GM19043 (cell line): ENCODE data around the gene RBM34.
"Not testable (repeated sequence)": the region's sequence is repeated elsewhere in the genome, so short reads cannot be mapped to it uniquely, and the experiment has no call there.

Experiments used
- ATAC-seq: cut with Tn5 transposase; IDR thresholded peaks from one replicate; pipeline ENCODE4 v1.9.1; 2021; ENCODE audit warnings: low read depth; ENCODE audit not compliant: unreplicated experiment

Gene RBM34

DNA sequence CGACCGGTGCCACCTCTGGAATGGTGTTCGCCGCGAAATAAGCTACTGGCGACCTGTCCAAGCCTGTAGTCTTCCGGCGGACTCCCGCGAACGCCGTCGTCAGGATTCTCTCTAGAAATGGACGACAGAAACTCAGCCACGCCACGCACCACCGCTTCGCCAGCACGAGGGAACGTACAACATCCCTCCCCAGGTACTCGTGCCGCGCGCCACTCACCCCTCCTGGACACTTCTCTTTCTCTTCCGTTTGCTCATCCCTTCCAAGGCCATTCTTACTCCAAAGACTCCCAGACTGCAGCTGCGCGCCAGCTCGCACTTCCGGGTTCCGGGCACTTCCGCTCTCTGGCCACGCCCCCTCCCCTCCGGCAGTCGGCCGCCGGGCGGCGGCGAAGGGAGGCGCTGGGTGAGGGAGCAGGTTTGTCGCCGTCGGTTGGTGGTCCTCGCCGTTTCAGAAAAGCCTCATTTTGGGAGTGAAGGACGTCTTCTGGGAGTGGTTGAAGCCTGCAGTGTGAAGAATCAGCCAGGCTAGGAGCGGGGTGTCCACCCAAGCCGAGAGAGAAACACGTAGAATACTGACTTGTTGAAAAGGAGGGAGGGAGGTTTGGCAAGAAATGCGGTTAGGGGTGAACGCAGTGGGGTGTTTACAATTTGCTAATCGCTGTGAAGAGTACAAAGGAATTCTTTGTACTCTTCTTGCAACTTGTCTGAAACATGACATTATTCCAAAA lies at the start of gene RBM34:
Gene RBM34, minus strand, starts transcription at position 294 of the 728 bp plus-strand sequence. Its CDS starts 24 bp downstream, at position 270.
- peak; percentile 93 for ATAC-seq

GRCh38 chr1:235207209-235207565 lies 46.1 kb upstream of the RBM34 start:
- no peak for ATAC-seq

GRCh38 chr1:235206533-235207208 lies 45.6 kb upstream of the RBM34 start:
- no peak for ATAC-seq

DNA sequence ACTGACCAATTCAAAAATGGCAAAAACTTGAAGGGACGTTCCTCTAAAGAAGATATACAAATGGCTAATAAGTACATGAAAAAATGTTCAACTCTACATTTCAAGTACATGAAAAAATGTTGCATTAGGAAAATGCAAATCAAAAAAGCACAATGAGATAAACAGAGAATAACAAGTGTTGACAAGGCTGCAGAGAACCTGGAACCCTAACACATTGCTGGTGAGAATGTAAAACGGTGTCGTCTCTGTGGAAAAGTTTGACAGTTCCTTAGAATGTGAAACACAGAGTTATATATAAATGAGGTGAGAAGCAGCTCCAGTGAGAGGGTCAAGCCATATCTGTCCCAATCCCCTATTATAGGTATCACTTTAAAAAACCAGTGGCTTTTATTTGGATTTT lies 44.6 kb upstream of the RBM34 start:
- ATAC-seq, result no peak

DNA sequence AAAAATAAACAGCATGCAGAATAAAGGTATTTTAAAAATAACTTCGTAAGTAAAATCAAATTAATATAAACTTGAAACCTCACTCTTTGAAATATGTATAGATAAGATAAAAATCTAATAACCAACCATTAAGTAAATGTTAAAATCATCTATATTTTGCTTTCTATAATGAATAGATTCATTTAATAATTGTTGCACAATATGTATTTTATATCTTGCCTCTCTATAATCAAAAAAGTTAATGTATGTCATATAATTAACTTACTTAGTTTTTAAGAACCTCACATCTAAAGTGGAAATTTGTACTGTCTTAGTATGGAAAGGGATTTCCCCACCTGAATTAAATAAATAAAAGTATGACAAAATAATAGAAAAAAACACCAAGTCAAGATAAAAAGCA lies 42.4 kb upstream of the RBM34 start:
- ATAC-seq, result no peak

DNA sequence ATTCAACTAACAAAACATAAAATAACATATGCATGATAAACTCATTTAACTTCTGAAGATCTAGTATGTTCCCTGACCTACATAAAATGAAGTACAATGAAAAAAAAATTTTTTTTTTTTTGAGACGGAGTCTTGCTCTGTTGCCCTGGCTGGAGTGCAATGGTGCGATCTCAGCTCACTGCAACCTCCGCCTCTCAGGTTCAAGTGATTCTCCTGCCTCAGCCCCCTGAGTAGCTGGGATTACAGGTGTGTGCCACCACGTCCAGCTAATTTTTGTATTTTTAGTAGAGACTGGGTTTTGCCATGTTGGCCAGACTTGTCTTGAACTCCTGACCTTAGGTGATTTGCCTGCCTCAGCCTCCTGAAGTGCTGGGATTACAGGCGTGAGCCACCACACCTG lies 41.4 kb upstream of the RBM34 start:
- not testable (repeated sequence) for ATAC-seq

- ATAC-seq, result no peak
Measured at GRCh38 chr1:235199441-235199840, 38.4 kb upstream of the RBM34 start.

GRCh38 chr1:235190431-235190830 lies 29.4 kb upstream of the RBM34 start:
- no peak for ATAC-seq

DNA sequence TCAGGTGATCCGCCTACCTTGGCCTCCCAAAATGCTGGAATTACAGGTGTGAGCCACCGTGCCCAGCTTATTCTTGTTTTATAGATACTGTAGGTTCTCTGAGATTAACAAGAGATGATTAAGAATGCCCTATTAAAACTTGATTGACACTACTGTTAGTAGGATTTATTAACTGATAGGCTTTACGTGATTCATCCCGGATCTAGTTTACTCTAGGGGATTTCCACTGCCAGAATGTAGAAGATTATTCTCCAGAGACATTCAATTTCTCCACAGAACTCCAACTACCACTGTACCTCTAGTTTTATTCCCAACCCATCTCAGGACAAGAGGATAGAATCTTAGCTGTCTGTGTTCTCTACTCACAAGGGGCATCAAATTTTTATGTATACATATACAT lies 26.3 kb upstream of the RBM34 start:
- ATAC-seq, result no peak

DNA sequence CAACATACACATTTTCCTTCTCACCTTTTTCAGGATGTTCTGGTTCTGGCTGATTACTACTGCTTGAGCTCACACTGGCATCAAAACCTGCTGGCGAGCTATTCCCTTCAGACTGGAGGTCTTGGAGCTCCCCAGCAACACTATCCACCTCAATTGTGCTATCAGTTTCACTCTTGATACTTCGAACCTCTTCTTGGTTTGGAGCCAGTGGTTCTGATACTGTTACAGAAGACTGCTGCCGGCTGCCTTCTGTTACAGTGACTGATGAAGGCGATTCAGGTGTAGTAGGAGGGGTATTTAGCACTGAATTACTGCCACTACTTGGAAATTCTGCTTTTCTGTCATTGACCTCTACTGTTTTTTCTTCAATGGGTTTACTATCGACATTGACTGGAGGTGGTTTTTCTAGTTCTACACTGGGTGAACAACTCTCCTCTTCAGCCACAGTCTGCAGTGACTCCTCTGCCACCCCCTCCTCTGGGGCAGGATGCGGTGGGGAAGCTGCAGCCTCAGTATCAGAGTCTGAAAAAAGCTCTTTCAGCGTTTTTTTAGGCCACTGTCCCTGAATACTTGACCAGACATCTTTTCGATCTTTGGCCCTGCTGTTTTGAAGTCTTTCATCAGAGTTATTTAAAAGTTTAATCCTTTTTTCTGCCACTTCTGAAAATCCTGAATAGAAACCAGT lies 20.7 kb upstream of the RBM34 start:
- ATAC-seq, result no peak

DNA sequence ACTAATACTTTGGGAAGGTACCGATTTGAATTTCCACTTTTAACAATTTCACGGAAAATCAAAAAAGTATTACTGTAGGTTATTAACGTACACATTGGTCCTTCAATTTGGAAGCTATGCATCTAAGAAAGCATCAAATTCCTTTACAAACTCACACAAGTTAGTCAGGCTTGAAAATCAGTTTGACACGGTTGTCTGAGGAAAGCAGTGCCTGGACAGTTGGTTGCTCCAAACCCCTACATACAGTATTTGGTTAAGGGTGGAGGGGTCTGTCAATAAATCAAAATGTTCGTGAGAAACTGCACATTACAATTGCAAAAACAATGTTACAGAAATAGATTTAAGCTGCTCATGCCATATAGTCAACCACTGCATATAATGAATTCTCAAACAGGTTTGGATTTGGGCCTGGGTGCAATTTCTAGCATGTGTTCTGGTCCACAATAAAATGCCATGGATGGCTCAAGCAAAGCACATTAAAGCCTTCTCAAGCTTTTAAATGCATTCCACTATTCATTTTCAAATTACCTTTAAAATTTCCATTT lies 19.9 kb upstream of the RBM34 start:
- no peak for ATAC-seq

DNA sequence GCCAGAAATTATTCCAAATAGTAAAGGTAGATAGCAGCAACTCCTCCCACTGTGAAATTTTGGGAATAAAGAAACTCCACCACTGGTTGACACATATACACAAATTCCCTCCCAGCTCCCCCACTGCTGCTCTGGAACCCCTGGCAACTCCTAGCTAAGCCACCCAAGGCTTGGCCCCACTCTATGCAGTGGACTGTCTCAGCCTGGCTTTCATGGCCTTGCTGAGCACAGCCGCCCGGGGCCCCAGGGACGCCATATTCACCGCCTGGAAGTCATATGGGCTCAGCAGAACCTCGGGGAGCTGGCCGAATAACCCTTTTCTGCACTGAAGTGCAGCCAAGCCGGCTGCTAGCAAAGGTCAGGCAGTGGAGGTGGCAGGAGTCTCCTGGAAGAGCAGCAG lies 15.4 kb upstream of the RBM34 start:
- ATAC-seq, result no peak

DNA sequence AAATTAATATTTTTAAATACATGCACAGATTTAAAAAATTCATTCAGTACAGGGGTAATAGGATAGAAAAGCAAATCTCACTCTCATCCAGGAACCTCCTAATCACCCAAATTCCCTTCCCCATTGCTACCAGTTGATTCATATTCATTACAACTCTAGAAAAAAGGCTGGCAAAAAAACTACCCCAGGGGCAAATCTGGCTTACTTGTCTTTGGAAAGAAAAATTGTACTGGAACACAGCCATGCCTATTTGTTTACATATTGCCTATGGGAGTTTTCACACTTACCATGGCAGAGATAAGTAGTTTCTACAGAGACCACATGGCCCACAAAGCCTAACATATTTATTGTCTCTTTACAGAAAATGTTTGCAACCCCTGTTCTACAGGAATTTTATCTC lies 8.9 kb upstream of the RBM34 start:
- no peak for ATAC-seq

GRCh38 chr1:235168375-235168774 lies 7.3 kb upstream of the RBM34 start:
- ATAC-seq, result no peak

- no peak for ATAC-seq
Measured at GRCh38 chr1:235161685-235162327, 756 bp upstream of the RBM34 start.

DNA sequence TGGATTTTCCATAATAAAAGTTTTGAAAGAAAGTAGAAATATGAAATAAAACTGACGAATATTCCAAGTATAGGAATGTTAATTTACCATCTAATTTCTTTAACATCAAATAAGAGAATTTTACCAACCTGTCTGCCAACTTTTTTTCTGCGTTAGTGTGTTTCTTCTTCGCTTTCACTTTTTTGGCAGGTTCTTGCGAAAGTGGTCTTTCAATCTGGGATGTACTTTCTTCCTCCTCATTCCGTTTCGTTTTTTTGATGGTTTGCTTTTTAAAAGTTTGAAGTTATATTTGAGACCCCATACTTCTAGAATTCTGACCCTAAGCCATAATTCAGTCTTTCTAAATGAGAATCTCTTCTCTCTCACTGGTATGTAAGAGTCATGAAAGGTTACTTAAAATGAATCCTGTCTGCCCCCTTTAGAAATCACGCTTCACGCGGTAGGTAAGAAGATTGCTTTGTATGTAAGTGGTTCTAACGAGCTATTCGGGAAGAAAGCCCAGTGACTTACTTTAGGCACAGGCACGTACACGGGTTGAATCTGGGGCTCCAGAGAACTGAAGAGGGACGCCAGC lies 580 bp downstream of the RBM34 start:
- peak; percentile 38 for ATAC-seq

GRCh38 chr1:235159930-235160329 lies 1.1 kb downstream of the RBM34 start:
- not testable (repeated sequence) for ATAC-seq

DNA sequence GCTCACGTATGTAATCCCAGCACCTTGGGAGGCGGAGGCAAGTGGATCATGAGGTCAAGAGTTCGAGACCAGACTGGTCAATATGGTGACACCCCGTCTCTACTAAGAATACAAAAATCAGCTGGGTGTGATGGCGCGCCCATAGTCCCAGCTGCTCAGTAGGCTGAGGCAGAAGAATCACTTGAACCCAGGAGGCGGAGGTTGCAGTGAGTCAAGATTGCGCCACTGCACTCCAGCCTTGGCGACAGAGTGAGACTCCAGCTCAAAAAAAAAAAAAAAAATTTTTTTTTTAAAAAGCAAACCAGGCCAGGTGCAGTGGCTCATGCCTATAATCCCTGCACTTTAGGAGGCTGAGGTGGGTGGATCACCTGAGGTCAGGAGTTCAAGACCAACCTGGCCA lies 1.8 kb downstream of the RBM34 start:
- not testable (repeated sequence) for ATAC-seq

GRCh38 chr1:235158680-235159079 lies 2.4 kb downstream of the RBM34 start:
- ATAC-seq, result no peak

- no peak for ATAC-seq
Measured at GRCh38 chr1:235157150-235157549, 3.9 kb downstream of the RBM34 start.

DNA sequence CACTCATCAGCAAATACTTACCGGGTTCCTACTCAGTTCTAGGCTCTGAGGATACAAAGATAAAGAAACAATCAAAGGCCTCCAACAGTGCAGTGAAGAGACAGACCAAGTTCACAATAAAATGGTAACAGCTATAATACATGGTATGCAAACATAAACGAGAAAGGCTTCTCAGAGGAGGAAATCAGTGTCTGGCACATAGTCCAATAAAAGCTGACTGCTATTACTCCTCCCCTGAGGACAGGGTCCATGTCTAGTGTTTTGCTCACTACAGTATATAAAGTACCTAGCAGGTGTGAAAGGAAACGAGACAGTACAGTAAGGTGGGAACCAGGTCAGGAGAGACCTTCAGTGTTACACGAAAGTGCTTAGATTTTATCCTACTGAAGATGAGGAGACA lies 4.3 kb downstream of the RBM34 start:
- ATAC-seq, result no peak
